ENCODE measurements around the gene OTULIN.

The OTULIN gene

GRCh38 chr5:14735944-14736343 lies 71.4 kb downstream of the OTULIN start:
- H3K4me3 ChIP-seq (ENCODE audit: low read depth, low read length) = no peak overlapping the region
- peak; percentile 27 for DNase-seq (ENCODE audit: low read depth)
- TF ChIP-seq MAX (IDR thresholded peaks at IDR 0.05; ENCODE audit: low read depth, low read length) (peak; percentile 62), MYC (IDR thresholded peaks at IDR 0.05; ENCODE audit: low read depth, low read length) (no peak)

- no peak for TF ChIP-seq POLR2A (IDR thresholded peaks at IDR 0.05; ENCODE audit: extremely low read depth, insufficient read length)
- no peak for TF ChIP-seq CTCF (IDR thresholded peaks at IDR 0.05; ENCODE audit: low read depth, low read length)
- no peak for TF ChIP-seq MYC (IDR thresholded peaks at IDR 0.05; ENCODE audit: low read depth, low read length)
- TF ChIP-seq MAX (IDR thresholded peaks at IDR 0.05; ENCODE audit: low read depth, low read length) = no peak
- no peak for DNase-seq (ENCODE audit: low read depth)
- H3K4me3 ChIP-seq (ENCODE audit: low read depth, low read length) = no peak overlapping the region
Observed at GRCh38 chr5:14737291-14737690, 72.8 kb downstream of the OTULIN start.

GRCh38 chr5:14738050-14738449 lies 73.5 kb downstream of the OTULIN start:
- DNase-seq (ENCODE audit: low read depth) = no peak
- no peak for TF ChIP-seq CTCF (IDR thresholded peaks at IDR 0.05; ENCODE audit: low read depth, low read length)
- no peak for TF ChIP-seq MYC (IDR thresholded peaks at IDR 0.05; ENCODE audit: low read depth, low read length)
- no peak for TF ChIP-seq POLR2A (IDR thresholded peaks at IDR 0.05; ENCODE audit: extremely low read depth, insufficient read length)
- TF ChIP-seq MAX (IDR thresholded peaks at IDR 0.05; ENCODE audit: low read depth, low read length) = no peak
- H3K4me3 ChIP-seq (ENCODE audit: low read depth, low read length) = no peak overlapping the region

GRCh38 chr5:14739538-14739937 lies 75.0 kb downstream of the OTULIN start:
- no peak for DNase-seq (ENCODE audit: low read depth)
- no peak overlapping the region for H3K4me3 ChIP-seq (ENCODE audit: low read depth, low read length)
- no peak for TF ChIP-seq MYC (IDR thresholded peaks at IDR 0.05; ENCODE audit: low read depth, low read length)
- TF ChIP-seq MAX (IDR thresholded peaks at IDR 0.05; ENCODE audit: low read depth, low read length) = no peak
- TF ChIP-seq POLR2A (IDR thresholded peaks at IDR 0.05; ENCODE audit: extremely low read depth, insufficient read length) = no peak
- no peak for TF ChIP-seq CTCF (IDR thresholded peaks at IDR 0.05; ENCODE audit: low read depth, low read length)

- no peak for TF ChIP-seq MYC (IDR thresholded peaks at IDR 0.05; ENCODE audit: low read depth, low read length)
- TF ChIP-seq CTCF (IDR thresholded peaks at IDR 0.05; ENCODE audit: low read depth, low read length) = no peak
- no peak for TF ChIP-seq POLR2A (IDR thresholded peaks at IDR 0.05; ENCODE audit: extremely low read depth, insufficient read length)
- no peak for TF ChIP-seq MAX (IDR thresholded peaks at IDR 0.05; ENCODE audit: low read depth, low read length)
- H3K4me3 ChIP-seq (ENCODE audit: low read depth, low read length) = no peak overlapping the region
- no peak for DNase-seq (ENCODE audit: low read depth)
Observed at GRCh38 chr5:14739981-14740380, 75.5 kb downstream of the OTULIN start.

- no peak for TF ChIP-seq POLR2A (IDR thresholded peaks at IDR 0.05; ENCODE audit: extremely low read depth, insufficient read length)
- H3K4me3 ChIP-seq (ENCODE audit: low read depth, low read length) = no peak overlapping the region
- DNase-seq (ENCODE audit: low read depth) = no peak
Observed at GRCh38 chr5:14741131-14741530, 76.6 kb downstream of the OTULIN start.

- no peak for TF ChIP-seq POLR2A (IDR thresholded peaks at IDR 0.05; ENCODE audit: extremely low read depth, insufficient read length)
- no peak for TF ChIP-seq CTCF (IDR thresholded peaks at IDR 0.05; ENCODE audit: low read depth, low read length)
- TF ChIP-seq MAX (IDR thresholded peaks at IDR 0.05; ENCODE audit: low read depth, low read length) = no peak
- H3K4me3 ChIP-seq (ENCODE audit: low read depth, low read length) = no peak overlapping the region
- DNase-seq (ENCODE audit: low read depth) = no peak
Observed at GRCh38 chr5:14741801-14742440, 77.4 kb downstream of the OTULIN start.
